Body of pancreas (tissue), 4 donors: ENCODE results near the gene SARS2. TPM values are rescaled to one million over a fixed set of nuclear protein-coding genes. Genes with fewer than 3 reads are reported as not detected.
A peak's percentile ranks its signal among the peaks of the same experiment; 100 is the strongest.

ENCODE experiments used
- ATAC-seq: fragments of 150-250 bp; one replicate; pipeline ENCODE4 v1.9.1; 2016
- DNase-seq, 4 donors: peaks; one replicate each; pipeline ENCODE4 v3.0.0-alpha.2; 2019
- H3K27ac ChIP-seq, 4 donors: fragments of 200-600 bp; sonication (generic); 1 replicate in 3 of 4; 2 replicates in 1 of 4; pipeline versions ENCODE4 v1.5.1 to v1.6.1; 2016 to 2019; ENCODE audit warnings: mild to moderate bottlenecking in 1 of 4, mixed read lengths in 1 of 4, moderate library complexity in 1 of 4
- H3K27me3 ChIP-seq, 2 donors: fragments of 200-600 bp; sonication (generic); one replicate each; pipeline ENCODE4 v1.6.0; 2016; ENCODE audit warnings: mild to moderate bottlenecking in 1 of 2
- H3K36me3 ChIP-seq, 2 donors: fragments of 200-600 bp; sonication (generic); replicated peaks in 1 of 2; 2 replicates each; pipeline ENCODE4 v1.5.1; 2016; ENCODE audit warnings: low read depth in 2 of 2; ENCODE audit not compliant: insufficient read depth in 1 of 2
- H3K4me1 ChIP-seq: fragments of 200-600 bp; sonication (generic); one replicate; pipeline ENCODE4 v1.6.0; 2016
- H3K4me3 ChIP-seq, 2 donors: fragments of 200-600 bp; sonication (generic); 1 replicate in 1 of 2; 2 replicates in 1 of 2; pipeline ENCODE4 v1.5.1; 2016 to 2019
- H3K9me3 ChIP-seq, 3 donors: fragments of 200-600 bp; sonication (generic); 1 replicate in 2 of 3; 2 replicates in 1 of 3; pipeline ENCODE4 v1.5.1; 2016
- POLR2A ChIP-seq, 3 donors: fragments of 450-650 bp; IDR thresholded peaks; one replicate each; pipeline ENCODE4 v1.6.1; 2016; ENCODE audit warnings: antibody characterized with exemption in 3 of 3, mild to moderate bottlenecking in 2 of 3
- WGBS, 2 donors: methylation state at CpG; one replicate each; pipeline ENCODE4 v1.1.5; 2017; 5-methylcytosine and 5-hydroxymethylcytosine counted together
- intact Hi-C: fragments of 100-400 bp; cut with DNase I; formaldehyde crosslinking; loops from one replicate; pipeline ENCODE4 v1.15.1; 2023
- total RNA-seq, 2 donors: library from RNA; depleted of rRNA; stranded (reverse); fragments of >200 nt; gene quantifications; one replicate each; pipeline ENCODE4 v1.1.0, GENCODE V29; 2016
- TF ChIP-seq, protein P1 (sequence below), 7 experiments: fragments of 450-650 bp in 4 of 7; fragments of 200-600 bp in 3 of 7; sonication (generic) in 3 of 7; IDR thresholded peaks; one replicate each; pipeline ENCODE4 v1.5.1; 2016 to 2019; ENCODE audit warnings: antibody characterized with exemption in 7 of 7

The SARS2 gene
- total RNA-seq, 2 donors from 2014 or later: 25.2 to 34.6 TPM

DNA sequence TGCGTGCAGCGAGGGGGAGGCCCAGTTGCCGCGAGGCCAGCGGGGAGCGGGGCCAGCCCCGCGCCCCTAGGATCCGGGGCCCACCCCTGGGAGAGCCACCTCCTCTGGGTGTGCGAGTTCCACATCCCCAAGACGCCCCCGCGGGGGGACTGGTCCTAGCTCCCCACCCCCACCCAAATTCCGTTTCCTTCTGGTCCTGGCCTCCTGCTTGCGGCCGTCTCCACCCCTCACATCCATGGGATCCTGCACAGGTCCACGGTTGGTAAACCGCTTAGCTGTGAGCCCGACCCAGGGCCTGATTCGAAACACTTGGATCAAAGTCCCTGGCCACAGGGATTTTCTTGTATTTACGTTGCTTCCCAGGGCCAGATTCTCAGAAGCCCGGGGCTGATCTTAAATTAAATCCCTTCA is 45.3 kb upstream of the SARS2 start:
- H3K9me3 ChIP-seq: no peaks in the 10 kb centered on the region
- TF ChIP-seq POLR2A (IDR thresholded peaks at IDR 0.05): no peak
- TF ChIP-seq, protein P1, sequence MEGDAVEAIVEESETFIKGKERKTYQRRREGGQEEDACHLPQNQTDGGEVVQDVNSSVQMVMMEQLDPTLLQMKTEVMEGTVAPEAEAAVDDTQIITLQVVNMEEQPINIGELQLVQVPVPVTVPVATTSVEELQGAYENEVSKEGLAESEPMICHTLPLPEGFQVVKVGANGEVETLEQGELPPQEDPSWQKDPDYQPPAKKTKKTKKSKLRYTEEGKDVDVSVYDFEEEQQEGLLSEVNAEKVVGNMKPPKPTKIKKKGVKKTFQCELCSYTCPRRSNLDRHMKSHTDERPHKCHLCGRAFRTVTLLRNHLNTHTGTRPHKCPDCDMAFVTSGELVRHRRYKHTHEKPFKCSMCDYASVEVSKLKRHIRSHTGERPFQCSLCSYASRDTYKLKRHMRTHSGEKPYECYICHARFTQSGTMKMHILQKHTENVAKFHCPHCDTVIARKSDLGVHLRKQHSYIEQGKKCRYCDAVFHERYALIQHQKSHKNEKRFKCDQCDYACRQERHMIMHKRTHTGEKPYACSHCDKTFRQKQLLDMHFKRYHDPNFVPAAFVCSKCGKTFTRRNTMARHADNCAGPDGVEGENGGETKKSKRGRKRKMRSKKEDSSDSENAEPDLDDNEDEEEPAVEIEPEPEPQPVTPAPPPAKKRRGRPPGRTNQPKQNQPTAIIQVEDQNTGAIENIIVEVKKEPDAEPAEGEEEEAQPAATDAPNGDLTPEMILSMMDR (IDR thresholded peaks at IDR 0.05): no peak
- ATAC-seq: peak; percentile 36
- H3K4me3 ChIP-seq: peak overlapping the region in 1 of 2 donors; percentile 57
- H3K27ac ChIP-seq: peak overlapping the region; percentile 72 to 90 (median 84)
- no peaks in the 10 kb centered on the region for H3K36me3 ChIP-seq
- H3K27me3 ChIP-seq: no peaks in the 10 kb centered on the region
- WGBS, 2 donors: 0 to 4% methylated on average over 9 to 17 of the region's 22 CpGs
- DNase-seq: peak; percentile 21 to 48 (median 38)
- intact Hi-C loops: no loop called here
- H3K4me1 ChIP-seq: peaks cover 40% of the 10 kb centered on the region

DNA sequence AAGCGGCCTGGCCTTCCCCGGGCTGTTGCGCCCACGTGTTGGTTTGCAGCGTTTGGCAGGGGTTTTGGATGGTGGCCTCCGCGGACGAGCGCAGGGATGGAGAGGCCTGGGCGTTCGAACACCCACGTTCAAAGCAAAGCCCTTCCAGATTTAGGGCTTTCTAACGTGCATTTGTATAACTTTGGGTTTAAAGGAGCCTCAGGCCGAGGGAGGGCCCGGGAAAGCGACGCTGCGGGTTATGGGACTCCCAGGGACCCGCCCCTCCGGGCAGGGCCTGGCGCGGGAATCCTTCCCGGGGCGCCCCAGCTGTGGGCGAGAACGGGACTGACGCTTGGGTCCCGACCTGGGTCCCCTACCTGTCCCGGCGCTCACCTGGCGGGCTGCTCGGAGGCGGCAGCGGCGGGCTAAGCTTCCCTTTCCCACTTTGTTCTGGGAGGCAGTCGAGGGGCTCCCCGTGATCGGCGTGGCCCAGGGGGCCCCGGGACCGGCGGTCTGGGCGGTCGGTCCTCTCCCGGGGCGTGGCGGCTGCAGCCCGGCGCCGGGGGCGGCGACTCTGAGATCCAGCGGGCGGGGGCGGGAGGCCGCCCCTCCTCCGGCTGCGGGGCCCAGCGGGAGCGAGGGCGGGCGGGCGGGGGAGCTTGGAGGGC is 44.8 kb upstream of the SARS2 start, which contains the start of gene FBXO17:
Gene FBXO17 (minus strand): TSS at position 529 of the 647 bp plus-strand sequence. CDS start 25,423 bp downstream, outside the sequence.
- peak; percentile 69 for ATAC-seq
- Histone ChIP-seq H3K4me3 (peak within 1 kb of the TSS in 1 of 2 donors; percentile 57), H3K4me1 (peaks cover 40% of the 10 kb centered on the region), H3K36me3 (no peaks in the 10 kb centered on the region), H3K27ac (peak within 1 kb of the TSS; percentile 72 to 90 (median 84)), H3K27me3 (no peaks in the 10 kb centered on the region), H3K9me3 (no peaks in the 10 kb centered on the region)
- DNase-seq: peak; percentile 48 to 69 (median 48)
- TF ChIP-seq POLR2A (IDR thresholded peaks at IDR 0.05): peak in 2 of 3 donors; percentile 34 to 37
- TF ChIP-seq, protein P1 (IDR thresholded peaks at IDR 0.05): no peak
- intact Hi-C loops: no loop called here
- 0 to 1% methylated on average over 1 to 42 of the region's 63 CpGs for WGBS, 2 donors

DNA sequence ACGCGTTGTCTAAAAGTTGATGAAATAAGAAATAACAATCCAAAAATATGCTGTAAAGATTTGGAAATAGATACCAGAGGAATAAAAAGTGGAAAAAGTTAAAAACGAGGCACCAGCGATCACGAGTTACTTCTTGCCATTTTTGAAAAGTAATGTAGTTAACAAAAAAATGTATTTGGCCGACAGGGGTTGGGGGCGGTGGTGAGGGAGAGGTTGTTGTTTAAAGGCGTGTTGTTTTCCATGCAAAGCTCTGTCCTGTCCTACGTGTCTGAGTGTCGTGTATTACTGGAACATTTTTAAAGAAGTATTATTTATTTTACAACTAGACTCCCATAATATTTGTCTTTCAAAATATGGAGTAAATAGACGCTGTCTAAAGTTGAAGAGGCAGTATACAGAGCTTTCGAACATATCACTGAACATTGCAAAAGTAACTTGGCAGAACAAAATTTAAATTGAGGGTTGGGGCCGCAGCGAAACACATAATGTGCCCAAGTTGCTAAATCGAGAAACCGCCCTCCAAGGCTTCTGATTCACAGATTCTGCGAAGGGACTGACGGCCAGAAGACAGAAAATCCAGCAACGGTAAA is 44.2 kb upstream of the SARS2 start:
- no peak for DNase-seq
- no peak for ATAC-seq
- Histone ChIP-seq H3K9me3 (no peaks in the 10 kb centered on the region), H3K36me3 (no peaks in the 10 kb centered on the region), H3K4me1 (peaks cover 40% of the 10 kb centered on the region), H3K27ac (peak overlapping the region; percentile 72 to 90 (median 84)), H3K4me3 (peak overlapping the region in 1 of 2 donors; percentile 57), H3K27me3 (no peaks in the 10 kb centered on the region)
- TF ChIP-seq, protein P1 (IDR thresholded peaks at IDR 0.05): no peak
- TF ChIP-seq POLR2A (IDR thresholded peaks at IDR 0.05): no peak
- intact Hi-C loops: no loop called here
- 19 to 25% methylated on average over 19 of the region's 19 CpGs for WGBS, 2 donors

DNA sequence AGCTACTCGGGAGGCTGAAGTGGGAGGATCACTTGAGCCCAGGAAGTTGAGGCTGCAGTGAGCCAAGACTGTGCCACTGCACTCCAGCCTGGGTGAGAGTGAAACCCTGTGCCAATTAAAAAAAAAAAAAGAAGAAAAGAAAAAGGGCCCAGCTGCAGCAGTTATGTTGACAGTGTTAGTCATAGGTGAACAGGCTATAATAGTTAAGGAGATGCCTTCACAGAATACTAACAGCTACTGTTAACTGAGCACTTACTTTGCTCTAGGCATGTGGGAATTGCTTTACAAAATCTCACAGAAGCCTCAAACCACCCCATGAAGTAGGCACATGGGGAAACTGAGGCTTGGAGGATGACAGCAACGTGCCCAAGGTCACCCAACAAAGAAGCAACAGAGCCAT is 41.1 kb upstream of the SARS2 start:
- intact Hi-C loops: no loop called here
- Histone ChIP-seq H3K27me3 (no peaks in the 10 kb centered on the region), H3K4me1 (peaks cover 21% of the 10 kb centered on the region), H3K27ac (no peak overlapping the region), H3K36me3 (no peaks in the 10 kb centered on the region), H3K4me3 (no peak overlapping the region), H3K9me3 (no peaks in the 10 kb centered on the region)
- TF ChIP-seq, protein P1 (IDR thresholded peaks at IDR 0.05): no peak
- no peak for TF ChIP-seq POLR2A (IDR thresholded peaks at IDR 0.05)
- ATAC-seq: no peak
- WGBS, 2 donors: 86 to 87% methylated on average over 2 of the region's 2 CpGs
- DNase-seq: no peak
